HCT116 (cell line): ENCODE data around the gene SLC41A3. TPM values are rescaled to one million over a fixed set of nuclear protein-coding genes. Genes with fewer than 3 reads are reported as not detected.

Experiments used
- ATAC-seq: fragments of 200-7000 bp; cut with Tn5 transposase; 2 replicates; pipeline ENCODE4 v1.9.1; 2020; ENCODE audit warnings: mild to moderate bottlenecking, moderate library complexity
- BruUV-seq: library from RNA; stranded (reverse); fragments of 400-500 nt; replicated peaks from 2 replicates; lab custom pipeline; 2021; lab: Mats Ljungman, UMichigan
- CTCF ChIA-PET: fragments of 300-600 bp; sonication (Branson Sonifier 250); formaldehyde crosslinking; loops from one replicate; lab custom pipeline; 2021; ENCODE audit warnings: antibody characterized with exemption; lab: Charles Lee
- POLR2A ChIA-PET: fragments of 300-600, 350-600 bp; sonication (Branson Sonifier 250); formaldehyde crosslinking; loops from one replicate; lab custom pipeline; 2021; ENCODE audit warnings: antibody characterized with exemption; lab: Charles Lee
- RAD21 ChIA-PET, 2 experiments: fragments of 300-600 bp; sonication (Branson Sonifier 250); formaldehyde crosslinking; loops; one replicate each; lab custom pipeline; 2023; ENCODE audit warnings: low total read pairs in 2 of 2; ENCODE audit not compliant: uncharacterized antibody in 2 of 2, unreplicated experiment in 2 of 2, low non-redundant PET in 1 of 2; lab: Charles Lee
- DNase-seq: peaks from one replicate; pipeline ENCODE4 v3.0.0-alpha.2; 2010; ENCODE audit warnings: low read depth, low spot score
- H2AFZ ChIP-seq: fragments of 200-600 bp; shearing (Covaris generic), sonication (generic); 2 replicates; pipeline ENCODE4 v1.6.1; 2017; ENCODE audit warnings: low read depth, mixed run types, mixed read lengths, antibody characterized with exemption, low read length; ENCODE audit not compliant: poor library complexity, severe bottlenecking
- H3K27ac ChIP-seq: 2 replicates; pipeline ENCODE4 v1.5.1; 2012; ENCODE audit warnings: low read depth, low read length
- H3K27me3 ChIP-seq: fragments of 200-600 bp; sonication (generic); 2 replicates; pipeline ENCODE4 v1.6.1; 2016; ENCODE audit warnings: mixed run types, low read length, mixed read lengths; ENCODE audit not compliant: insufficient read depth
- H3K36me3 ChIP-seq, 2 experiments: fragments of 200-500 bp in 1 of 2; fragments of 200-600 bp in 1 of 2; sonication (Bioruptor generic) in 1 of 2; sonication (generic) in 1 of 2; 2 replicates each; pipeline versions ENCODE4 v1.5.1 to v1.6.1; 2014 to 2016; ENCODE audit warnings: low read length in 2 of 2, inconsistent platforms in 1 of 2, mixed read lengths in 1 of 2, mixed run types in 1 of 2; ENCODE audit not compliant: insufficient read depth in 2 of 2, control insufficient read depth in 1 of 2
- H3K4me1 ChIP-seq, 2 experiments: fragments of 200-600 bp in 1 of 2; sonication (generic) in 1 of 2; 2 replicates each; pipeline versions ENCODE4 v1.5.1 to v1.6.1; 2012 to 2017; ENCODE audit warnings: low read length in 2 of 2, inconsistent platforms in 1 of 2, mild to moderate bottlenecking in 1 of 2, mixed read lengths in 1 of 2, mixed run types in 1 of 2, moderate library complexity in 1 of 2; ENCODE audit not compliant: insufficient read depth in 2 of 2, control insufficient read depth in 1 of 2
- H3K4me2 ChIP-seq: fragments of 200-600 bp; sonication (generic); 2 replicates; pipeline ENCODE4 v1.6.1; 2017; ENCODE audit warnings: mixed run types, low read length, mixed read lengths
- H3K4me3 ChIP-seq, 2 experiments: fragments of 200-600 bp in 1 of 2; sonication (generic) in 1 of 2; replicated peaks in 1 of 2; 2 replicates each; pipeline ENCODE4 v1.5.1; 2011 to 2016; ENCODE audit warnings: low read length in 2 of 2, control low read depth in 1 of 2, low read depth in 1 of 2, mild to moderate bottlenecking in 1 of 2, mixed read lengths in 1 of 2, mixed run types in 1 of 2
- H3K79me2 ChIP-seq: fragments of 200-600 bp; sonication (generic); 2 replicates; pipeline ENCODE4 v1.6.1; 2017; ENCODE audit warnings: mild to moderate bottlenecking, mixed run types, low read length, moderate library complexity, mixed read lengths; ENCODE audit not compliant: insufficient read depth
- H3K9ac ChIP-seq: fragments of 200-600 bp; sonication (generic); 2 replicates; pipeline ENCODE4 v1.6.1; 2016; ENCODE audit warnings: low read length, mixed read lengths
- H3K9me2 ChIP-seq: fragments of 200-600 bp; sonication (generic), shearing (Covaris generic); 2 replicates; pipeline ENCODE4 v1.6.1; 2017; ENCODE audit warnings: mixed run types, mild to moderate bottlenecking, moderate library complexity; ENCODE audit not compliant: insufficient read depth
- H3K9me3 ChIP-seq, 2 experiments: fragments of 200-500 bp in 1 of 2; fragments of 200-600 bp in 1 of 2; sonication (Bioruptor generic) in 1 of 2; sonication (generic) in 1 of 2; 2 replicates each; pipeline ENCODE4 v1.6.1; 2014 to 2017; ENCODE audit warnings: low read length in 2 of 2, mixed read lengths in 2 of 2, inconsistent platforms in 1 of 2, low read depth in 1 of 2, mild to moderate bottlenecking in 1 of 2, mixed run types in 1 of 2, moderate library complexity in 1 of 2; ENCODE audit not compliant: control insufficient read depth in 1 of 2, insufficient read depth in 1 of 2
- H4K20me1 ChIP-seq: fragments of 200-600 bp; sonication (generic), shearing (Covaris generic); 2 replicates; pipeline ENCODE4 v1.6.1; 2017; ENCODE audit warnings: mixed run types, mild to moderate bottlenecking, moderate library complexity; ENCODE audit not compliant: insufficient read depth
- CEBPB ChIP-seq: IDR thresholded peaks from 2 replicates; pipeline ENCODE4 v1.6.1; 2012; ENCODE audit warnings: low read depth
- CTCF ChIP-seq, 3 experiments: fragments of 200-600 bp in 1 of 3; sonication (generic) in 1 of 3; IDR thresholded peaks in 2 of 3; conservative IDR thresholded peaks in 1 of 3; 2 replicates each; pipeline ENCODE4 v1.5.1; 2012 to 2017; ENCODE audit warnings: low read depth in 2 of 3, low read length in 2 of 3, antibody characterized with exemption in 1 of 3, borderline replicate concordance in 1 of 3, control low read depth in 1 of 3, mild to moderate bottlenecking in 1 of 3, mixed read lengths in 1 of 3, mixed run types in 1 of 3, moderate library complexity in 1 of 3; ENCODE audit not compliant: insufficient read depth in 1 of 3
- EGR1 ChIP-seq: IDR thresholded peaks from 2 replicates; pipeline ENCODE4 v1.6.1; 2012; ENCODE audit warnings: low read depth
- EZH2 ChIP-seq: fragments of 200-600 bp; sonication (generic); IDR thresholded peaks from 2 replicates; pipeline ENCODE4 v1.6.1; 2017; ENCODE audit warnings: antibody characterized with exemption, mixed run types
- EZH2phosphoT487 ChIP-seq: fragments of 200-600 bp; IDR thresholded peaks from 2 replicates; pipeline ENCODE4 v1.6.1; 2018; ENCODE audit warnings: antibody characterized with exemption, borderline replicate concordance
- POLR2AphosphoS5 ChIP-seq: IDR thresholded peaks from 2 replicates; pipeline ENCODE4 v1.6.1; 2011; ENCODE audit warnings: mild to moderate bottlenecking, low read depth, low read length, moderate library complexity
- RAD21 ChIP-seq: IDR thresholded peaks from 2 replicates; pipeline ENCODE4 v1.6.1; 2012; ENCODE audit warnings: low read depth, mild to moderate bottlenecking
- REST ChIP-seq: IDR thresholded peaks from 2 replicates; pipeline ENCODE4 v1.6.1; 2012; ENCODE audit warnings: low read depth
- SRF ChIP-seq: IDR thresholded peaks from 2 replicates; pipeline ENCODE4 v1.6.1; 2012; ENCODE audit warnings: low read depth
- TCF7L2 ChIP-seq: IDR thresholded peaks from 2 replicates; pipeline ENCODE4 v1.7.0; 2011; ENCODE audit warnings: borderline replicate concordance, inconsistent platforms; ENCODE audit not compliant: insufficient read depth, insufficient read length; ENCODE audit errors: extremely low read depth
- ZNF274 ChIP-seq: fragments of 200-500 bp; sonication (Bioruptor generic); IDR thresholded peaks from 2 replicates; pipeline ENCODE4 v1.6.1; 2014; ENCODE audit warnings: mild to moderate bottlenecking, low read depth, low read length, inconsistent platforms
- intact Hi-C: fragments of 100-400 bp; cut with micrococcal nuclease; formaldehyde crosslinking; loops from 2 replicates; pipeline ENCODE4 v1.10.0; 2022
- total RNA-seq: library from RNA; stranded (reverse); gene quantifications from one replicate; pipeline ENCODE4 v1.2.1, GENCODE V29; 2021; ENCODE audit not compliant: unreplicated experiment

Gene SLC41A3
- total RNA-seq, 1 experiment from 2014 or later: 45.9 TPM

- ChIA-PET CTCF (no interaction called here), RAD21 (no interaction called here), POLR2A (no interaction called here)
- Histone ChIP-seq H3K36me3 (no peaks in the 10 kb centered on the region), H3K9me2 (no peaks in the 10 kb centered on the region), H3K79me2 (no peaks in the 10 kb centered on the region), H3K9me3 (no peaks in the 10 kb centered on the region), H2AFZ (no peak overlapping the region), H3K27ac (no peak overlapping the region), H3K4me3 (no peak overlapping the region), H3K27me3 (no peaks in the 10 kb centered on the region), H3K4me1 (no peaks in the 10 kb centered on the region), H3K4me2 (no peak overlapping the region), H4K20me1 (no peaks in the 10 kb centered on the region), H3K9ac (no peak overlapping the region)
- ATAC-seq (no peak), DNase-seq (no peak)
- no peak for TF ChIP-seq EZH2phosphoT487
- no TSS peak for BruUV-seq
- intact Hi-C loops: no loop called here
Observed at GRCh38 chr3:126102530-126102951, 18.6 kb upstream of the SLC41A3 start.

GRCh38 chr3:126102011-126102410 lies 18.1 kb upstream of the SLC41A3 start:
- Histone ChIP-seq H3K4me1 (no peaks in the 10 kb centered on the region), H2AFZ (no peak overlapping the region), H3K4me2 (no peak overlapping the region), H3K36me3 (no peaks in the 10 kb centered on the region)
- DNase-seq: no peak
- intact Hi-C loops: no loop called here
- ATAC-seq: no peak
- POLR2A ChIA-PET: no interaction called here
- RAD21 ChIA-PET: no interaction called here
- TF ChIP-seq CEBPB: no peak
- TF ChIP-seq TCF7L2: no peak
- TF ChIP-seq POLR2AphosphoS5: no peak
- TF ChIP-seq REST: no peak
- TF ChIP-seq CTCF (IDR thresholded peaks at IDR 0.05 in 2 of 3, conservative IDR thresholded peaks at IDR 0.05 in 1 of 3; ENCODE audit: borderline replicate concordance in 1 of 3, insufficient read depth in 1 of 3, low read depth in 2 of 3, low read length in 2 of 3): no peak
- no peak for TF ChIP-seq ZNF274
- TF ChIP-seq EZH2: no peak
- TF ChIP-seq SRF: no peak
- no peak for TF ChIP-seq RAD21
- no peak for TF ChIP-seq EGR1
- TF ChIP-seq, all 23 proteins: peak for 0
- H3K9me2 ChIP-seq: no peaks in the 10 kb centered on the region
- CTCF ChIA-PET: no interaction called here
- H3K9ac ChIP-seq: no peak overlapping the region
- no TSS peak for BruUV-seq
- no peaks in the 10 kb centered on the region for H3K9me3 ChIP-seq
- H3K4me3 ChIP-seq: no peak overlapping the region
- H4K20me1 ChIP-seq: no peaks in the 10 kb centered on the region
- no peaks in the 10 kb centered on the region for H3K79me2 ChIP-seq
- no peaks in the 10 kb centered on the region for H3K27me3 ChIP-seq
- no peak overlapping the region for H3K27ac ChIP-seq
